HG03521 (cell line): Measurements from ENCODE around the gene PRRG2.

Experiments
- ATAC-seq: cut with Tn5 transposase; IDR thresholded peaks from one replicate; pipeline ENCODE4 v1.9.1; 2021; ENCODE audit warnings: mild to moderate bottlenecking, moderate library complexity; ENCODE audit not compliant: unreplicated experiment

The PRRG2 gene

GRCh38 chr19:49556412-49557398, 24.4 kb upstream of the PRRG2 start:
- no peak for ATAC-seq

GRCh38 chr19:49557641-49558325, 23.3 kb upstream of the PRRG2 start:
- no peak for ATAC-seq

GRCh38 chr19:49558591-49558990, 22.5 kb upstream of the PRRG2 start:
- ATAC-seq, result no peak

- ATAC-seq, result no peak
Observed at GRCh38 chr19:49559443-49559842, 21.7 kb upstream of the PRRG2 start.

GRCh38 chr19:49559928-49560327, 21.2 kb upstream of the PRRG2 start:
- ATAC-seq, result no peak

GRCh38 chr19:49560358-49560900, 20.7 kb upstream of the PRRG2 start:
- no peak for ATAC-seq

- ATAC-seq, result no peak
Observed at GRCh38 chr19:49564616-49565045, 16.5 kb upstream of the PRRG2 start.

- no peak for ATAC-seq
Observed at GRCh38 chr19:49565261-49565660, 15.9 kb upstream of the PRRG2 start.

GRCh38 chr19:49566302-49566701, 14.8 kb upstream of the PRRG2 start:
- ATAC-seq, result no peak

- ATAC-seq, result no peak
Observed at GRCh38 chr19:49567861-49568441, 13.2 kb upstream of the PRRG2 start.

- no peak for ATAC-seq
Observed at GRCh38 chr19:49570138-49570856, 10.8 kb upstream of the PRRG2 start.

- no peak for ATAC-seq
Observed at GRCh38 chr19:49570997-49571676, 10.0 kb upstream of the PRRG2 start.

- ATAC-seq, result no peak
Observed at GRCh38 chr19:49573009-49573408, 8.1 kb upstream of the PRRG2 start.

GRCh38 chr19:49573425-49573824, 7.7 kb upstream of the PRRG2 start:
- ATAC-seq, result no peak

GRCh38 chr19:49574206-49574755, 6.8 kb upstream of the PRRG2 start:
- ATAC-seq, result no peak

- no peak for ATAC-seq
Observed at GRCh38 chr19:49579193-49579592, 1.9 kb upstream of the PRRG2 start.

- ATAC-seq, result peak; percentile 4
Observed at GRCh38 chr19:49579947-49580263, 1.2 kb upstream of the PRRG2 start.

GRCh38 chr19:49580264-49581006, 681 bp upstream of the PRRG2 start, which contains the start of gene NOSIP:
Gene NOSIP, minus strand, starts transcription at chr19:49580556. Its CDS starts 19,865 bp downstream, at chr19:49560691.
- ATAC-seq, result peak; percentile 86

GRCh38 chr19:49583239-49583638, 2.1 kb downstream of the PRRG2 start:
- ATAC-seq, result no peak
